Ammon's horn (tissue), 1 donor: Measurements from ENCODE around the gene ENOSF1.
"Not testable (repeated sequence)": the region's sequence is repeated elsewhere in the genome, so short reads cannot be mapped to it uniquely, and the experiment has no call there.

Experiments used
- DNase-seq: peaks from one replicate; pipeline ENCODE4 v3.0.0-alpha.2; 2016; ENCODE audit warnings: low spot score

The ENOSF1 gene

DNA sequence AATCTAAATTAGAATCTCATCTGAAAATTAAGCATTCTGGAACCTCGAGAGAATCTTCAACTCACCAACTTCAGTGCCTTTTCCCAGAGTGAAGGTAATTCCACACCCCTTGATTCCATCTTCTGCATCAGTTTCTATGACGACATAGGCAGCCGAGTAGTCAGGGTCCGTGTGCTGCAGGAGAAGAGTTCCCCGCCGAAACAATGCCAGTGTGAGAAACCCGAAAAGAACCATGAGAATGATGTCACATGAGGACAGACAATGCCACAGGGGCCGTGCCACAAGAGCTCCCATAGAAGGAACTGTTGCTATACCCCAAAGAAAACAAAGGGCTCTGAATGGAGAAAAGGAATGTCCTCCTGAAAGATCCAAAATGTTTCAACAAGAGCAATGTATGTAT is 6.0 kb downstream of the ENOSF1 start:
- peak; percentile 45 for DNase-seq

GRCh38 chr18:703213-703967 is 9.0 kb downstream of the ENOSF1 start:
- DNase-seq = no peak

DNA sequence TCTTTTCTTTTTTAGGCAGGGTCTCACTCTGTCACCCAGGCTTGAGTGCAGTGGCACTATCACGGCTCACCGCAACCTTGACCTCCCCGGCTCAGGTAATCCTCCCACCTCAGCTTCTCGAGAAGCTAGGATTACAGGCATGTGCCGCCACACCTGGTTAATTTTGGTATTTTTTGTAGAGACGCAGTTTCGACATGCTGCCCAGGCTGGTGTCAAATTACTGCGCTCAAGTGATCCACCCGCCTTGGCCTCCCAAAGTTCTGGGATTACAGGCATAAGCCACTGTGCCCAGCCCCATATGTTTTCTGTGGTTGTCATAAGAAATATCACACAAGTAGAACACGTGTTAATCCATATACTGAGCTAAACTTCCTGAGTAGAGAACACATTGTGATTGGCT is 14.6 kb downstream of the ENOSF1 start:
- DNase-seq = no peak

- DNase-seq = no peak
Observed at GRCh38 chr18:697012-697411, 15.4 kb downstream of the ENOSF1 start.

DNA sequence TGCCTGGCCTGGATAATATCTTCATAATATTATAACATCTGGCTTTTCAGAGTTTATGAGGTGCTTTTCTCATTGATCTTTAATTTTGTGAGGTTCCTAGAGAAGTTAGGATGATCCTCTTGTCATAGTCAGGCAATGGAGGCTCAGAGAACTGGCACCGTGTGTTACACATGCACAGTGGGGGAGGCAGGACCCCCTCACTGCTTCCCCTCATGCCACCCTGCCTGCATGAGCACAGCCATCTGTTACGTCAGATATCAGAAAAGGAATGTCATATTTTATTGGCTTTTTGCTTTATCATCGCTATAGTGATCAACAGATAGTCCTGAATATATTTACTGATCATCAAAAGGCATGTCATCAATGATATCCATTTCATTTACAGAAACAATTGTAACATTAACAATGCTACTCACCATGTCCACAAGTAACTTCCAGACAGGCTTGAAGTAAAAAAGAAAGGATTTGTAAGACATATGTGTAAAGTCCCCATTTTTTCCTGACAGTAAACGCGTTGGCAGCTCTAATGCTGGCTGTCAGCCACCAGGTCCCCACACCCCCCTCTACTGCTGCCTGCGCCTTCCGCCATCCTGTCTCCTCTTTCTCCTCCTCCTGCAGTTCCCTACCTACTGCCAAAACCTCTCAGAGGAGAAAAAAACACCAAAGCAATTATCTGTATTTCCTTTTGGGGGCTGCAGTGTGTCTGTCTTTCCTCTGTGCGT is 18.8 kb downstream of the ENOSF1 start:
- DNase-seq = peak; percentile 34

GRCh38 chr18:692824-693223 is 19.6 kb downstream of the ENOSF1 start:
- no peak for DNase-seq

GRCh38 chr18:688323-688722 is 24.1 kb downstream of the ENOSF1 start:
- DNase-seq = no peak

DNA sequence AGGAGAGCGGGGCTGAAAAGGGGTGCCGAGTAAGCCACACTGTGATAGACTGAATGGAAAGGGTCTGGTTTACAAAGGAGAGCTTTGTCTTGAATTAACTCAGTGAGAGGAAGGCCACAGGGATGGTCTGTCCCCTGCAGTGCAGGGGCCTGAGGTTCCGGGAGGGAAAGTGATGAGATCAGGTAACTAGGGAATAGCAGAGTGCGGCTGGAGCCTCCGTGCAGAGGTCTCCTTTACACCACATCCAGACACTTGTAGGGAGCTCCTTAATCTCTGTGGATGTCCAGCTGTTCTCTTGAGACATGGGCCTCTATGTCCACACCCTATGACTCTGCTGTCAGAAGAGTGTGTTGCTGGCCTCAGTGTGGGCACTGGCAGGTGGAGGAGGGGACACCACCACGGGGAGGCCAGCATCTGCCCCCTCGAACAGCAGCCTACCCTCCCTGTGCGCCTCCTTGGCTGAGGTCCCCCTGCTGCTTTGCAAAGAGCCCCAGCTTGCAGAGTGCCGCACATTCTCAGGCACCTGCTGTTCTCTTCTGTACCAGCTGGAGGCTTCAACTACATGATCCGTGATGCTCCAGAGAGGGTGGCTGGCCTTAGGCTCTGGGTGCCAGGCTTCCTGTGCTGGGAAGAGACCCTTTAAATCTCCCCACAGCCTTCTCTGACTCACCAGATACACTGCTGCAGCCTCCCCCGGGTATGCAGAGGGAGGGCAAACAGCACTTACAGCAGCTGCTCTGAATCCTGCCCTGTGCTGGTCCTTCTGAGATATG is 25.9 kb downstream of the ENOSF1 start:
- DNase-seq = peak; percentile 21

GRCh38 chr18:685438-685837 is 27.0 kb downstream of the ENOSF1 start:
- no peak for DNase-seq

DNA sequence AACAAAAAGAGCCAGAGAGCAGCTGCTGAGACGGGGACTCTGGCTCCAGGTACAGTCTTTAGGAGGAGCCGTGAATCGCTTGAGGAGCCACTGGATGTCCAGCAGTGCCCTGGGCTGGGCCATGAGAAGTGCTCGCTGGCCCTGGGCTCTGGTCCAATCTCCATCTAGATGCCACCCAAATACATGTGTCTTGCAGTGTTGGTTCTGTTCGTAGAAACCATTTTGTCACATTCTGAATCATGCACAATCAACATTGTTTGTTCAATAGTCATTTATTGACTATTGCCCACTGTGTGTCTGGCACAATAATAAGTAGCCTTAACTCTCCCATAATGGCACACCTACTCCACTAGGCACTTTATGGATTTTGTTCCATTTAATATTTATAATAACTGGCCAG is 28.9 kb downstream of the ENOSF1 start:
- no peak for DNase-seq

DNA sequence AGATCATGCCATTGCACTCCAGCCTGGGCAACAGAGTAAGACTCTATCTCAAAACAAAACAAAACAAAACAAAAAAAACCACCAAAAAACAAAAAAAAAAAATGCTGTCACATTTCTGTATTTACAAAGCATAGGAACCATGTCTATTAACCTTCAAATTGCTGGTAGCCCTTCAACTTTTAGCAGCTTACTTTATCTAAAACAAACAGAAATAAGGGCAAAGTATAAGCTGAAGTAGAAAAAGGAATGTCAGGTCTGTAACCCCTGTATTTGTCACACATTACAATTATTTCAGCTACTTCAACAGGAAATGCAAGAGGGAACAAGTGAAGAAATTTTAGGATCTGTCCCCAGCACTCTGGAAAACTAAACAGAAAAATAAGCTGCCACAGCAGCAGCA is 29.6 kb downstream of the ENOSF1 start:
- no peak for DNase-seq

GRCh38 chr18:682416-682815 is 30.0 kb downstream of the ENOSF1 start:
- not testable (repeated sequence) for DNase-seq

DNA sequence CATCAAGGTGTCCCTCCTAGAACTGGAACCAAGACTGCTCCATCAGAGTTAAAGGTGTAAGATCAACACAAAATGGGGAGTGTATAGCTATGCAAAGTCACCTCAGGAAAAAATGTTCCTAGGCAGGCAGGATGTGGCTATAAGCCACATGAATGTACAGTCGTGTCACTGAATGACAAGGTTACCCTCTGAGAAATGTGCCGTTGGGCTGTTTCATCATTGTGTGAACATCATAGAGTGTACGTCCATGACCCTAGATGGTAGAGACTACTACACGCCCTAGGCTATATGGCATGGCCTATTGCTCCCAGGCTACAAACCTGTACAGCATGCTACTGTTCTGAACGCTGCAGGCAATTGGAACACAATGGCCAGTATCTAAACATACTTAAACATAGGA is 30.4 kb downstream of the ENOSF1 start:
- DNase-seq = no peak

DNA sequence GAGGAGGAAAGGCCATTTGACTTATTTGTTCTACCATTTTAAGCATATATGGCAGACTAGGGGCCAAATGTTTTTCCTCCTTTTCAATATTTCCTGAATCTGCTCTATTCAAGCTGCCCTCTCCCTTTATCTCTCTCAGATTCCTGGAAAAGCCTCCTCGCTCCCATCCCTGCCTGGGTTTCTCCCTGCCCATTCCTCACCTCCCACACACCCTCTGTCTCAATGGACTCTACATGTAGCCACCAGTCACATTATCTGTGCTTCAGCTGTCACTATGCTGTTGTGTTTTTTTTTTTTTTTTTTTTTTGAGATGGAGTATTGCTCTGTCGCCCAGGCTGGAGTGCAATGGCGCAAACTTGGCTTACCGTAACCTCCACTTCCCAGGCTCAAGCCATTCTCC is 32.0 kb downstream of the ENOSF1 start:
- no peak for DNase-seq

DNA sequence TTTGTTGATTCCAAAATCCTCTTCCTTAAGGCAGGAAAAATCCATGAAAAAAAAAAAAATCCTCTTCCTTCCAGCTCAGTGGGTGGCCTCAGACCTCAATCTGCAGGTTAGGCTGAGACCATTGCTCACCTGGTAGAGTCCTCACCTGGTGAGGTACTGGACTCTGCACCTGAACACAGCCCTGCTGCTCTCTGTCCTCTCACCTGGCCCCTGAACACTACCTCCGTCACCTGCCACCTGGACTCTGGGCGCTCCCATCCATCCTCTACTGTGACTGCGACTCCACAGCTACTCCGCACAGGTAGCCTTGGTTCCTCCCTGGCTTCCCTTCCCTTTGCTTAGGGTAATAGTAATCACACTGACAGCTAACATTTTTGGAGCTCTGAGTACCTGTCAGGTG is 32.9 kb downstream of the ENOSF1 start:
- DNase-seq = no peak

- no peak for DNase-seq
Observed at GRCh38 chr18:678482-679182, 33.8 kb downstream of the ENOSF1 start.

DNA sequence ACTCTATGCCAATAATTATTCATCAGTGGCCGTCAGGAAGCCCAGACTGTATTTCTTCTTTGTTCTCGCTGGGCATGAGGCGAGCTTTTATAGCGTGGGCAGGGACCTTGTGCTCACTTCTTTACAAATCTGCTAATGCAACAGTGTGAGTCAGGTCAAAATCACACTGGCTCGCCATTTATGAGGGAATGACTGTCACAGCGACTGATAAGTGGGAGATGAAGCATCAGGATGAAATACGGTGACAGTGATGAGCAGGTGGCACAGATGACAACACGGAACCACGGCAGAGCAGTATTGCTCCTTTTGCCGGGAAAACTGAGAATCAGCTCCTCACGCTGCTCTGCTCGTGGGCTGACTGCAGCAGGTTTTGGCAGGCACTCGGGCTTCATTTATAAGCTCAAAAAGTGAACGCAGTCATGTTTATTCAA is 34.5 kb downstream of the ENOSF1 start:
- peak; percentile 70 for DNase-seq

GRCh38 chr18:677145-677544 is 35.3 kb downstream of the ENOSF1 start:
- DNase-seq = no peak

DNA sequence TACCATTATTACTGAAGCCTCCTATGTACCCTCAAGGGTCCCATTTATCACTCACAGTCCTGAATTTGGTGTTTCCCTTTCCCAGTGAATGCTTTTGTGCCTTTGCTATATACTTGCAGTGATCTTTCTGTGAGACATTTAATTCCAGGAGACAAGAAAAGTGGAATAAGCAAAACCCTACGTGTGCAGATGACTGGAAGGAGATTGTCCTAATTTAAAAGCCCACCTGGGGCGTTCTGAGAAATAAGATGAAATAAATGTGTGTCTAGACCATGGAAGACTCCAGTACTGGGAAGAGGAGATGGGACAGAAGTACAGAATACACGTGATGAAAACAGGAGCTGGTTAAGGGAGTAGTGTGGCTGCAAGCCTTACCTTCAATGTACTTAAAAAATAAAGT is 35.7 kb downstream of the ENOSF1 start:
- DNase-seq = no peak

GRCh38 chr18:676069-676468 is 36.4 kb downstream of the ENOSF1 start:
- DNase-seq = no peak

DNA sequence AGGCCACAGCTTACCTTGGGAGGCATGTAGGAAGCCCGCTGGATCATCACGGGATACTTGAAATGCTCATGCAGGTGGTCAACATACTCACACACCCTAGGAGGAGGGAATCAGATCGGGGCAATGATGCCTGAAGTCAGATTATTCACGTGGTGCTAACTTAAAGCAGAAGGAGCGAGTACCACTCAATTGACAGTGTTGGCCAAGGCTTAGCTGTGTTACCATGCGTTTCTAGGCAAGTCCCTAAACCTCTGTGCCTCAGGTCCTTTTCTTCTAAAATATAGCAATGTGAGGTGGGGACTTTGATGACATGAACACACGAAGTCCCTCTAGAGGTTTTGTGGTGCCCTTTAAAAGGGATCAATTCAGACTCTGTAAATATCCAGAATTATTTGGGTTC is 37.1 kb downstream of the ENOSF1 start:
- DNase-seq = no peak

DNA sequence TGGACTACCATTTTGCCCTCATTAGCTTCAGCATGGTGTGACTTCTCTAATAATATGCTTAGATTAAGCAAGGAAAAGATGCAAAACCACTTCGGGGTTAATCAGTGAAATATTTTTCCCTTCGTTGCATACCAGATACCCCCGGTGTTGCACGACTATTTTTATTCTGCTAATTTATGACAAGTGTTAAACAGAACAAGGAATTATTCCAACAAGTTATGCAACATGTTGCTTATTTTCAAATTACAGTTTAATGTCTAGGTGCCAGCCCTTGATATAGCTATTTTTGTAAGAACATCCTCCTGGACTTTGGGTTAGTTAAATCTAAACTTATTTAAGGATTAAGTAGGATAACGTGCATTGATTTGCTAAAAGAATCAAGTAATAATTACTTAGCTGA is 38.7 kb downstream of the ENOSF1 start:
- DNase-seq = no peak
